Activated CD4-positive, alpha-beta T cell treated with anti-CD3 and anti-CD28 coated beads, Interleukin-2, Interleukin-4, amounts not matched to agents 100 ng/mL and 50 ng/mL, durations not matched to agents 16 hours and 8 hours (primary cell): ENCODE results near the gene HERC3.

ENCODE experiments used
- DNase-seq: peaks from one replicate; pipeline ENCODE4 v3.0.0-alpha.2; 2020; ENCODE audit warnings: low spot score

HERC3 gene

GRCh38 chr4:88660446-88661294 is 68.4 kb downstream of the HERC3 start:
- no peak for DNase-seq

- no peak for DNase-seq
These were observed 69.5 kb downstream of the HERC3 start for GRCh38 chr4:88661739-88662138.

- peak; percentile 32 for DNase-seq
These were observed 80.7 kb downstream of the HERC3 start for GRCh38 chr4:88672987-88673386.

GRCh38 chr4:88673886-88674285 is 81.6 kb downstream of the HERC3 start:
- no peak for DNase-seq

- DNase-seq: no peak
These were observed 82.3 kb downstream of the HERC3 start for GRCh38 chr4:88674565-88674964.

GRCh38 chr4:88674979-88675378 is 82.7 kb downstream of the HERC3 start:
- no peak for DNase-seq

- no peak for DNase-seq
These were observed 83.3 kb downstream of the HERC3 start for GRCh38 chr4:88675543-88675942.

- no peak for DNase-seq
These were observed 88.9 kb downstream of the HERC3 start for GRCh38 chr4:88681209-88681608.

GRCh38 chr4:88690355-88690754 is 98.1 kb downstream of the HERC3 start:
- no peak for DNase-seq

GRCh38 chr4:88693792-88694191 is 101.5 kb downstream of the HERC3 start:
- no peak for DNase-seq

- DNase-seq: no peak
These were observed 104.3 kb downstream of the HERC3 start for GRCh38 chr4:88696630-88697029.

GRCh38 chr4:88697141-88697540 is 104.9 kb downstream of the HERC3 start:
- no peak for DNase-seq

- DNase-seq: peak; percentile 54
These were observed 105.5 kb downstream of the HERC3 start, which contains the start of gene NAP1L5 for GRCh38 chr4:88697588-88698329. NAP1L5 (minus strand) TSS chr4:88697829; CDS start chr4:88697754, 75 bp downstream.

- DNase-seq: no peak
These were observed 106.2 kb downstream of the HERC3 start for GRCh38 chr4:88698519-88698918.

GRCh38 chr4:88702782-88703181 is 110.5 kb downstream of the HERC3 start:
- no peak for DNase-seq

- no peak for DNase-seq
These were observed 112.9 kb downstream of the HERC3 start for GRCh38 chr4:88705223-88705622.

- no peak for DNase-seq
These were observed 113.7 kb downstream of the HERC3 start for GRCh38 chr4:88705805-88706492.

GRCh38 chr4:88706574-88706973 is 114.3 kb downstream of the HERC3 start:
- DNase-seq: no peak

- DNase-seq: no peak
These were observed 117.7 kb downstream of the HERC3 start for GRCh38 chr4:88709989-88710388.

GRCh38 chr4:88713782-88714181 is 121.5 kb downstream of the HERC3 start:
- no peak for DNase-seq

GRCh38 chr4:88718098-88718497 is 125.8 kb downstream of the HERC3 start:
- no peak for DNase-seq

GRCh38 chr4:88719381-88719780 is 127.1 kb downstream of the HERC3 start:
- no peak for DNase-seq
